ENCODE data around the gene GPC5.

GPC5 gene

DNA sequence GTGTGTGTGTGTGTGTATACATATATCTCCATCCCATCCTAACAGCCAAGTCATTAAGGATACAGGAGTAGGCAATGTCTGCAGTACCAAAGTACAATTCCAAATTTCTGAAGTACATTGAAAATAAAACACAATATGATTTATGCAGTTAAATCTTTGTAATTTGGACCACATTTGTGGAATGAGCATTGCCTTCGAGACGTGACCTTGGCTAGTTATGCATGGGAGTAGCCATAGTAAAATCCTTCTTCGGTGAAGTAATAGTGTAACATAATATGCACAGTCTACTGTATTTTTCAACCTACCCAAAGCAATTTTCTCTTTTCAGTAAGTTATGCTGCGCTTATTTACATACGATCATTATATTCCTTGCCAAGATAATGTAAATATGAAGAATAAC is 1162.5 kb downstream of the GPC5 start:
- no peak overlapping the region for H2AK5ac ChIP-seq (ENCODE audit: low read length)
- no peak overlapping the region for H3K23ac ChIP-seq (ENCODE audit: low read length)
- H4K8ac ChIP-seq (ENCODE audit: low read depth, low read length), result no peak overlapping the region
- DNase-seq, result no peak
- no peaks in the 10 kb centered on the region for H3K4me1 ChIP-seq (ENCODE audit: control insufficient read depth in 1 of 2, insufficient read depth in 2 of 2, low read length in 2 of 2)
- no peak overlapping the region for H3K4ac ChIP-seq (ENCODE audit: low read depth, low read length)
- H3K9me3 ChIP-seq (ENCODE audit: insufficient read depth, low read depth, low read length), result no peaks in the 10 kb centered on the region
- no peaks in the 10 kb centered on the region for H3K27me3 ChIP-seq (ENCODE audit: insufficient read depth, low read length)
- H3K79me1 ChIP-seq (ENCODE audit: low read length), result no peaks in the 10 kb centered on the region
- H3K18ac ChIP-seq (ENCODE audit: low read length), result no peak overlapping the region
- H4K12ac ChIP-seq (ENCODE audit: low read depth, low read length), result no peak overlapping the region
- H3K79me2 ChIP-seq (ENCODE audit: control insufficient read depth, insufficient read depth, low read length, poor library complexity), result no peaks in the 10 kb centered on the region
- H2BK5ac ChIP-seq (ENCODE audit: low read depth, low read length, poor library complexity), result no peak overlapping the region
- no peak overlapping the region for H3K27ac ChIP-seq (ENCODE audit: low read depth, low read length)
- H3K4me3 ChIP-seq (ENCODE audit: low read depth, low read length), result no peak overlapping the region
- no peak overlapping the region for H3K9ac ChIP-seq (ENCODE audit: low read length)
- no peak overlapping the region for H2AFZ ChIP-seq (ENCODE audit: insufficient read depth, low read length, poor library complexity)
- no peak overlapping the region for H2BK12ac ChIP-seq (ENCODE audit: low read length)
- H2BK120ac ChIP-seq (ENCODE audit: insufficient read depth, low read length, poor library complexity), result no peak overlapping the region
- H4K91ac ChIP-seq (ENCODE audit: low read depth, low read length), result no peak overlapping the region
- H3K14ac ChIP-seq (ENCODE audit: low read length), result no peak overlapping the region
- WGBS (ENCODE audit: extremely low coverage, insufficient coverage, insufficient read length), result no CpG with 5 or more reads among the region's 5 CpGs
- no peak overlapping the region for H3K4me2 ChIP-seq (ENCODE audit: low read length)
- no peaks in the 10 kb centered on the region for H3K36me3 ChIP-seq (ENCODE audit: control insufficient read depth in 1 of 2, insufficient read depth in 2 of 2, low read length in 2 of 2)

DNA sequence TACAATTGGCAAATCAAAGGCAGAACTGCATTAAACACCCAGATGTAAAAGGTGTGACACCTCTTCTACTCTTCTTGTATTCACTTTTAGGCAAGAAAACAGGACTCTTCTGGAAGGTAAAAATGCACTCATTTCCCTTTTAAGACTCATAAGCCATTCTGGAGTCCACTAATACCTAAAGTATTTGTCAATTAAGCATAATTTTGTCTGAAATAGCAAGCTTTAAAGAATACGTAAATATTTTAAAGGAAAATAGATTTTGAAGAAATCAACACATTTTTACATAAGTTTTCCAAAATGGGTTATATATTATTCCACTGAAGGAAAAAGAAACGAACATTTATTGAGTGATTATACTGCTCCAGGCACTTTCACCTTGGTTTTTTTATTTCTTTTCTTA is 1166.5 kb downstream of the GPC5 start:
- no peak overlapping the region for H2BK12ac ChIP-seq (ENCODE audit: low read length)
- H3K9me3 ChIP-seq (ENCODE audit: insufficient read depth, low read depth, low read length), result no peaks in the 10 kb centered on the region
- no peak overlapping the region for H3K4ac ChIP-seq (ENCODE audit: low read depth, low read length)
- H3K18ac ChIP-seq (ENCODE audit: low read length), result no peak overlapping the region
- no peak overlapping the region for H3K4me2 ChIP-seq (ENCODE audit: low read length)
- no peak overlapping the region for H2AFZ ChIP-seq (ENCODE audit: insufficient read depth, low read length, poor library complexity)
- H3K27ac ChIP-seq (ENCODE audit: low read depth, low read length), result no peak overlapping the region
- H3K23ac ChIP-seq (ENCODE audit: low read length), result no peak overlapping the region
- no peak overlapping the region for H4K91ac ChIP-seq (ENCODE audit: low read depth, low read length)
- H3K9ac ChIP-seq (ENCODE audit: low read length), result no peak overlapping the region
- H2AK5ac ChIP-seq (ENCODE audit: low read length), result no peak overlapping the region
- H3K4me3 ChIP-seq (ENCODE audit: low read depth, low read length), result no peak overlapping the region
- H2BK5ac ChIP-seq (ENCODE audit: low read depth, low read length, poor library complexity), result no peak overlapping the region
- H4K12ac ChIP-seq (ENCODE audit: low read depth, low read length), result no peak overlapping the region
- no peak for DNase-seq
- H2BK120ac ChIP-seq (ENCODE audit: insufficient read depth, low read length, poor library complexity), result no peak overlapping the region
- H3K14ac ChIP-seq (ENCODE audit: low read length), result no peak overlapping the region
- H3K79me2 ChIP-seq (ENCODE audit: control insufficient read depth, insufficient read depth, low read length, poor library complexity), result no peaks in the 10 kb centered on the region
- no peak overlapping the region for H4K8ac ChIP-seq (ENCODE audit: low read depth, low read length)
- no peaks in the 10 kb centered on the region for H3K36me3 ChIP-seq (ENCODE audit: control insufficient read depth in 1 of 2, insufficient read depth in 2 of 2, low read length in 2 of 2)
- H3K79me1 ChIP-seq (ENCODE audit: low read length), result no peaks in the 10 kb centered on the region
- H3K4me1 ChIP-seq (ENCODE audit: control insufficient read depth in 1 of 2, insufficient read depth in 2 of 2, low read length in 2 of 2), result no peaks in the 10 kb centered on the region
- WGBS (ENCODE audit: extremely low coverage, insufficient coverage, insufficient read length), result no CpG with 5 or more reads among the region's 2 CpGs
- H3K27me3 ChIP-seq (ENCODE audit: insufficient read depth, low read length), result no peaks in the 10 kb centered on the region

DNA sequence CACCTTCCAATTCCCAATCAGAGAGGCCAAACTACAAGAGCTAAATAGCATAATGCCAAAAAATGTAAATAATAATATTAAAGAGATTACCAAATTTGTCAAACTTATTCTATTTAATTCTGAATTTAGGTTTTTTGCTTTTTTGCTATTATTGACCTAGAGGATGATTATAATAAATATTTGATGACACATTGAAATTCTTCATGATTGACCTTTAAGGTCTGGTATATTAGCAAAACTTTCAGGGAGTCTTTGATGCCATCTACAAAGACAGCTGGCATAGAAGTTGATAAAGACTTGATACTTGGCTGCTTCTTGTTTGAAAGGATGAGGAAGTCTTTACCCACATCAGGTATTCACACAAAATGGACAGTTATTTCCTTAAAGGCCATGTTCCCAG is 1168.3 kb downstream of the GPC5 start:
- no peak overlapping the region for H3K4ac ChIP-seq (ENCODE audit: low read depth, low read length)

DNA sequence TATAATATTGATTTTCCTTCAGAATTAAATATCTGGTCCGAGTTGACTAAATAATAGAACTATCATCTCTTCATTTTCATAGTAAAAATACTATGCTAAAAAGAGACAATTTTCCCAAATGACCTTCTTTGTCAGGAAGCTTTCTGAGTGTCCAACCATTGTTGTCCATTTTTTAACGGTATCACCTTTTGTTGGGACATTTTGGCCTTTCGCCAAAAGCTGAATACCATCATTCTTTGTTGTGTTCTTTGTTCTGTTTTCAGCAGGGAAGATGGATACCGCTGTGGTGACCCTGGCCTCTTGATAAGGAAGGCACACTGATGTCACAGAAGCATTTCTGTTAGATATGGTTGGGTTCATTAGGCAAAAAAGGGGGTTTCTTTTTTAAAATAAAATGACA is 1173.8 kb downstream of the GPC5 start:
- Histone ChIP-seq H4K91ac (ENCODE audit: low read depth, low read length) (no peak overlapping the region), H3K79me1 (ENCODE audit: low read length) (no peaks in the 10 kb centered on the region), H2BK120ac (ENCODE audit: insufficient read depth, low read length, poor library complexity) (no peak overlapping the region), H3K4ac (ENCODE audit: low read depth, low read length) (no peak overlapping the region), H3K79me2 (ENCODE audit: control insufficient read depth, insufficient read depth, low read length, poor library complexity) (no peaks in the 10 kb centered on the region), H3K27ac (ENCODE audit: low read depth, low read length) (no peak overlapping the region), H2BK12ac (ENCODE audit: low read length) (no peak overlapping the region), H4K8ac (ENCODE audit: low read depth, low read length) (no peak overlapping the region), H2AFZ (ENCODE audit: insufficient read depth, low read length, poor library complexity) (no peak overlapping the region), H3K14ac (ENCODE audit: low read length) (no peak overlapping the region), H3K9ac (ENCODE audit: low read length) (no peak overlapping the region), H3K36me3 (ENCODE audit: control insufficient read depth in 1 of 2, insufficient read depth in 2 of 2, low read length in 2 of 2) (no peaks in the 10 kb centered on the region), H3K9me3 (ENCODE audit: insufficient read depth, low read depth, low read length) (no peaks in the 10 kb centered on the region), H3K4me2 (ENCODE audit: low read length) (no peak overlapping the region), H3K4me1 (ENCODE audit: control insufficient read depth in 1 of 2, insufficient read depth in 2 of 2, low read length in 2 of 2) (peaks cover 0 to 3% of the 10 kb centered on the region in 2 experiments), H2AK5ac (ENCODE audit: low read length) (no peak overlapping the region), H3K4me3 (ENCODE audit: low read depth, low read length) (no peak overlapping the region), H3K18ac (ENCODE audit: low read length) (no peak overlapping the region), H3K27me3 (ENCODE audit: insufficient read depth, low read length) (no peaks in the 10 kb centered on the region), H2BK5ac (ENCODE audit: low read depth, low read length, poor library complexity) (no peak overlapping the region), H4K12ac (ENCODE audit: low read depth, low read length) (no peak overlapping the region), H3K23ac (ENCODE audit: low read length) (no peak overlapping the region)
- WGBS (ENCODE audit: extremely low coverage, insufficient coverage, insufficient read length), result no CpG with 5 or more reads among the region's 4 CpGs
- DNase-seq, result no peak

More for the DNA sequence above, 1168.3 kb downstream of the GPC5 start:
- no peaks in the 10 kb centered on the region for H3K27me3 ChIP-seq (ENCODE audit: insufficient read depth, low read length)
- no peak overlapping the region for H3K18ac ChIP-seq (ENCODE audit: low read length)
- H3K79me1 ChIP-seq (ENCODE audit: low read length), result no peaks in the 10 kb centered on the region
- no peak overlapping the region for H3K9ac ChIP-seq (ENCODE audit: low read length)
- no peak overlapping the region for H2BK120ac ChIP-seq (ENCODE audit: insufficient read depth, low read length, poor library complexity)
- H2BK5ac ChIP-seq (ENCODE audit: low read depth, low read length, poor library complexity), result no peak overlapping the region
- no peak overlapping the region for H2AK5ac ChIP-seq (ENCODE audit: low read length)
- no peak overlapping the region for H3K27ac ChIP-seq (ENCODE audit: low read depth, low read length)
- H3K14ac ChIP-seq (ENCODE audit: low read length), result no peak overlapping the region
- DNase-seq, result no peak
- H4K8ac ChIP-seq (ENCODE audit: low read depth, low read length), result no peak overlapping the region
- no peak overlapping the region for H4K91ac ChIP-seq (ENCODE audit: low read depth, low read length)
- H3K23ac ChIP-seq (ENCODE audit: low read length), result no peak overlapping the region
- H3K79me2 ChIP-seq (ENCODE audit: control insufficient read depth, insufficient read depth, low read length, poor library complexity), result no peaks in the 10 kb centered on the region
- no peak overlapping the region for H2BK12ac ChIP-seq (ENCODE audit: low read length)
- H3K9me3 ChIP-seq (ENCODE audit: insufficient read depth, low read depth, low read length), result no peaks in the 10 kb centered on the region
- no peaks in the 10 kb centered on the region for H3K4me1 ChIP-seq (ENCODE audit: control insufficient read depth in 1 of 2, insufficient read depth in 2 of 2, low read length in 2 of 2)
- H3K36me3 ChIP-seq (ENCODE audit: control insufficient read depth in 1 of 2, insufficient read depth in 2 of 2, low read length in 2 of 2), result no peaks in the 10 kb centered on the region
- H2AFZ ChIP-seq (ENCODE audit: insufficient read depth, low read length, poor library complexity), result no peak overlapping the region
- no peak overlapping the region for H3K4me3 ChIP-seq (ENCODE audit: low read depth, low read length)
- H4K12ac ChIP-seq (ENCODE audit: low read depth, low read length), result no peak overlapping the region
- H3K4me2 ChIP-seq (ENCODE audit: low read length), result no peak overlapping the region
